HepG2 (cell line): ENCODE measurements around the gene LARP1B.

ENCODE experiments used
- ARNTL ChIP-seq: sonication (generic); formaldehyde crosslinking; IDR thresholded peaks from 2 replicates; pipeline ENCODE4 v1.4.0; 2020; ENCODE audit warnings: mild to moderate bottlenecking, missing genetic modification reagents
- ERF ChIP-seq: IDR thresholded peaks from 2 replicates; pipeline ENCODE4 v1.6.1; 2018; ENCODE audit warnings: missing biosample characterization, missing genetic modification reagents
- KLF6 ChIP-seq: IDR thresholded peaks from 2 replicates; pipeline ENCODE4 v1.8.0; 2016; ENCODE audit warnings: missing biosample characterization, missing genetic modification reagents
- MIXL1 ChIP-seq: IDR thresholded peaks from 2 replicates; pipeline ENCODE4 v1.6.1; 2016
- POLR2AphosphoS5 ChIP-seq: IDR thresholded peaks from 2 replicates; pipeline ENCODE4 v1.6.1; 2012; ENCODE audit warnings: low read depth, low read length
- ZNF18 ChIP-seq: sonication (generic); formaldehyde crosslinking; IDR thresholded peaks from 2 replicates; pipeline ENCODE4 v1.8.0; 2022; ENCODE audit warnings: mild to moderate bottlenecking, missing genetic modification reagents; ENCODE audit not compliant: insufficient replicate concordance

- TF ChIP-seq ARNTL (CRISPR knock-in tag): no peak
- no peak for TF ChIP-seq ERF (CRISPR knock-in tag)
- no peak for TF ChIP-seq KLF6 (CRISPR knock-in tag)
- TF ChIP-seq POLR2AphosphoS5: no peak
- TF ChIP-seq ZNF18: no peak
- TF ChIP-seq MIXL1 (CRISPR knock-in tag): no peak
Measured at GRCh38 chr4:128176643-128177042, 115.5 kb downstream of the LARP1B start.
